NCI-H446 treated with DMSO at 0.1 percent for 48 hours (cell line): ENCODE results near the gene ZDHHC12.
"Not testable (repeated sequence)": the region's sequence is repeated elsewhere in the genome, so short reads cannot be mapped to it uniquely, and the experiment has no call there.

Experiments used
- DNase-seq: peaks from one replicate; lab custom pipeline; 2025; lab: John Stamatoyannopoulos, UW

ZDHHC12 gene

DNA sequence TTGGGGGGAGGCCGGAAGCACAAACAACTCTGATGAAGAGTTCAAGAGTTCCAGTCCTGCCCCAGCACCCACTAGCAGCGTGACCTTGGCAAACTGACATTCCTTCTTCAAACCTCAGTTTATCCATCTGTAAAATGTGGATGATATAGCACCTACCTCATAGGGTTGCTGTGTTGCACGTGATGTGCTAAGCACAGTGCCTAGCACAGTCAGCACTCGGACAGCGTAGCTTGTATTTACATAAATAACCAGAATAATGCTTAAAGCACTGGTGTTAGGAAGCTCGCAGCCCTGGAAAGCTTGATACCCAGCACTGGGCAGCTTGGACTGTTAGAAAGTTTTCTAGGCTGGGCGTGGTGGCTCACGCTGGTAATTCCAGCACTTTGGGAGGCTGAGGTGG lies 16.5 kb downstream of the ZDHHC12 start:
- DNase-seq = no peak

DNA sequence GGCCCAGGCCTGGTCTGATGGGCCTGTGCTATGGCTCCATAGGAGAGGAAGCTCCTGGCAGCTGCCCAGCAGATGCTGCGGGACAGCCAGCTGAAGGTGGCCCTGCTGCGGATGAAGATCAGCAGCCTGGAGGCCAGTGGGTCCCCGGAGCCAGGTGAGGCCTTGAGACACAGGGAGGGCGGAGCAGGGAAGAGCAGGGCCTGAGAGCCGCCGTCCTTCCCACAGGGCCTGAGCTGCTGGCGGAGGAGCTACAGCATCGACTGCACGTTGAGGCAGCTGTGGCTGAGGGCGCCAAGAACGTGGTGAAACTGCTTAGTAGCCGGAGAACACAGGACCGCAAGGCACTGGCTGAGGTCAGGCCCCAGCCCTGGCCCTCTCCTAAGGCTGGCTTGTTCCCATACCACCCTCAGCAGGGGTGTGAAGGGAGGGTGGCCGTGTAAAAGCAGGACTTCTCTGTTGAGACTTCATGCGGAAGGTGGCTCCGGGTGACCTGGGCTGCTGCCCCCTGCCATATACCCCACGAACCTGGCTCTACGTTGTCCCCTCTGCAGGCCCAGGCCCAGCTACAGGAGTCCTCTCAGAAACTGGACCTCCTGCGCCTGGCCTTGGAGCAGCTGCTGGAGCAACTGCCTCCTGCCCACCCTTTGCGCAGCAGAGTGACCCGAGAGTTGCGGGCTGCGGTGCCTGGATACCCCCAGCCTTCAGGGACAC lies 17.1 kb downstream of the ZDHHC12 start:
- DNase-seq = no peak

DNA sequence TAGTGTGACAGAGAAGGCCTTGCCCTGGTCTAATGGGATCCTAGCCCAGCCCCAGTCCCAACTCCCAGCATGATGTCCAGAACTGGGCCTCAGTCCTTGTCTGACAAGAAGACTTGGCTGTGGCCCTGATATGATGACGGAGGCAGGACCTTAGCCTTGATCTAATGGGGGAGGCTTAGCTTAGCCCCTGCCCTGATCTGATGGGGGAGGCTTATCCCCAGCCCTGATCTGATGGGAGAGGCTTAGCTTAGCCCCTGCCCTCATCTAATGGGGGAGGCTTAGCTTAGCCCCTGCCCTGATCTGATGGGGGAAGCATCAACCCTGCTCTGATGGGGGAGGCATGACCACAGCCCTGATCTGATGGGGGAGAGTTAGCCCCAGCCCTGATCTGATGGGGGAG lies 17.9 kb downstream of the ZDHHC12 start:
- DNase-seq = no peak

DNA sequence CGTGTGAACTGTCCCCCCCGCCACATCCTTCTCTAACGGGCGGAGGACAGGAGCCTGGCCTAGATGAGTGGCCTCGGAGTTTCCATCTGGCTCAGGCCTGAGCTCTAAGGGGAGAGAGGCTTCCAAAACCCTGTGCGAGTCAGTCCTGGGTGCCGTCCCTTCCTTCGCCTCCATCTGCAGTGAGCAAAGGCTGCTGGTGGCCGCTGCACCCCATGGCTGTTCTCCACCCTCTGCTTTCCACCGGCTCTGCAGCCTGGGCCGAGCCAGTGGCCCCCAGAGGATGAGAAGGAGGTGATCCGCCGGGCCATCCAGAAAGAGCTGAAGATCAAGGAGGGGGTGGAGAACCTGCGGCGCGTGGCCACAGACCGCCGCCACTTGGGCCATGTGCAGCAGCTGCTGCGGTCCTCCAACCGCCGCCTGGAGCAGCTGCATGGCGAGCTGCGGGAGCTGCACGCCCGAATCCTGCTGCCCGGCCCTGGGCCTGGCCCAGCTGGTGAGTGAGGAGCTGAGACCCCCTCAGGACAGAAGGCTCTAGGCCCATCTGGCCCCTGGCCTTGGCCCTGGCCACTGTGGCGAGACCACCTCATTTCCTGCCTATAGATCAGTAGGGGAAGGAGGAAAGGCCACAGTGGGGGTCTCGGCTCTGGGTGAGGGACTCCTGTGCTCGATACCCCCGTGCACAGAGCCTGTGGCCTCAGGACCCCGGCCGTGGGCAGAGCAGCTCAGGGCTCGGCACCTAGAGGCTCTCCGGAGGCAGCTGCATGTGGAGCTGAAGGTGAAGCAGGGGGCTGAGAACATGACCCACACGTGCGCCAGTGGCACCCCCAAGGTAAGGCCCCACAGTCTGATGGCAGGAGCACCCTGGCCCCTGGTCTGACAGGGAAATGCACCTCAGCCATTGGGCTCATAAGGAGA lies 18.6 kb downstream of the ZDHHC12 start:
- no peak for DNase-seq

DNA sequence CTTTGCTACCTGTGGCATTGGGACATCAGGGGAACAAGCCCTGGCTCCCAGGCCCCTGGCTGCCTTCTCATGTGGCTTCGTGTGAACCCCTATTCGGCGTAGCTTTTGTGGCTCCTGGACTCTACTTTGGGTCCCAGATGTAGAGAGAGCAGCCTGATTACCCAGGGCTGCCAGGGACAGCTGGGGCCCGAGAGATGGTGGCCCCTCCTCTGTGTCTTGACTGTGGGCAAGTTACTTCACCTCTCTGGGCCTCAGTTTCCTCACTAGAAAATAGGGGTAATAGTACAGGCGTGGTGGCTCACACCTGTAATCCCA lies 19.6 kb downstream of the ZDHHC12 start:
- no peak for DNase-seq

DNA sequence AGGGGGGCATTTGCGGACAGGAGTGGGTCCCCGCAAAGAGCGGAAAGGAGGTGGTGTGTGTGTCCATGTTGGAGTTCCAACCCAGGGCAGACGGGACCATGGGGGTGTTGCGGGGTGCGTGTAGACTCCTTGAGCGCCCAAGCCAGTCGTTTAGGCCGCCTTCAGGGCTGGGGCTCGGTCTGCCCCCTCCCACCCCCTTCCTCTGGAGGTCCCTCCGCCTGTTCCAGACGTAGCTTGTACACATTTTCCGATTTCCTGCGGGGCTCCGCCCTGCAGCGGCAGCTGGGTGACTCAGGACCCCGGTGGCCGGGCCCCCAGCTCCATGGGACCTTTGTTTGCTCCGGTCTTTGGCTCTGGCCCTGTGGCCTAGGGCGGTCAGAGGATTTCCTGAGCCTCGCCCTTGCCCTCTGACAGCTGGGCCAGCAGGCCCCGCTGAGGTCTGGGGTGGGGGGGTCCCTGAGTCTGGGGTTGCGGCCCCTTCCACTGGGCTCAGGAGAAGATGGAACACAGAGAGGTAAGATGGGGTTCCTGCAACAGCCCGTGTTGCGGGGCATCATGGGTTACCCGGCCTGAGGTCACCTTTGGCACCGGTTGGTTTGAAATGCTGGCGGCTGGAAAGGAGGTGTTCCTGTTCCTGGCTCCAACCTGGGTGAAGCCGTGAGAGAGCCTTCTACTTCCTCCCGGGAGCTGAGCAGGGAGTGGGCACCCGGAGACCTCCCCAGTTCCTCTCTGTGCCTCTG lies 20.1 kb downstream of the ZDHHC12 start:
- no peak for DNase-seq

DNA sequence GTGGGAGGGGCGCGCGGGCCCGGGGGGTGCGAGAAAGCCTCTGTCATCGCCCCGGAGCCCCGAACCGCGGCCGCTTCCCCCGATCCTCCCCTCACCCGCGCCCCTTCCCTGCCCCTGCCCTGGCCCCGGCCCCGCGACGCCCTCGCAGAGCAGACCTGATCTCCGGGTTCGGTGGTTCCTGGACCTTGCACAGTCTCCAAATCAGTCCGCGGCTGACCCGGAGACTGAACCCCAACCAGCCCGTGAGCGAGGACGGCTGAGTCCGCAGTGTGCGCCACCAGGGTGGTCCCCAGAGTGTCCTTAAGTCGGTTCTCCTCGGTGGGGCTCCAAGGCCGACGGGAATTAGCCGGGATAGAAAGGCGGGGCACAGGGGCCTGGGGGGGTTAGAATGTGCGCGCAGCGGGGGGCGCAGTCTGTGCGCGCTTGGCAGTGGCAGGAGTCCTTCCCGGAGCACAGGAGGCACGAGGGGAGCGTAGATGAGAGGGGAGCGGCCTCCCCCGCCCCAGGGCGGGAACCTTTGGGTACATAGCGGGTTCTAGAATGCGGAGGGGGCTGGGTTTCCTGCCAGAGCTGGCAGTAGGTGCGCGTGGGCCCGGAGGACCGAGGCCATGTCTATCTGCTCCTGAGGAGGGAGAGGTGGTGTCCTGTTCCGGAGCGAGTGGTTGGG lies 20.8 kb downstream of the ZDHHC12 start:
- DNase-seq = no peak

DNA sequence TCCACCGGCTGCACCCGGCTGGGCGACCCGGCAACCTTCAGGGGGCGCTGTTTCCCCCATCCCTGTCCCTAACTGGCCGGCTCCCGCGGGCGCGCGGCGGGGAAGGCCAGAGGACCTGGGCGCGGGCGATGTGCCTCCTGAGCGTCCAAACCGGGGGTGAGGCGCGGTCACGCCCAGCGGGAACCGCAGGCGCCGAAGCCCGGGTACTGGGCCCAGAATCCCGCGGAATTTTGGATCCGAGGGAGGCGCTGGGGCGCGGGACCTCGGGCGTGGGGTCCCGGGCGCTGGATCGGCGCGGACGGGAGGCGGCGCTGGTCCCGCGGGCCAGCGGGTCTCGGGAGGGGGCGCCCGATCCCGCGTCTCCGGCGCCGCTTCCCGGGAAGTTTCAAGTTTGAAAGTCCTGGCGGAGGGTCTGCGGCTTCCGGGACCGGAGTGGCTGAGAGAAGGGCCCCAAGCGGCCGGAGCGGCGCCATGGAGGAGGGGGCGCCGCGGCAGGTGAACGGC lies 21.4 kb downstream of the ZDHHC12 start, which contains the start of gene PKN3:
Gene PKN3, plus strand, starts transcription at position 59 of the 504 bp plus-strand sequence. Its CDS starts 413 bp downstream, at position 472.
- DNase-seq = peak; percentile 30

DNA sequence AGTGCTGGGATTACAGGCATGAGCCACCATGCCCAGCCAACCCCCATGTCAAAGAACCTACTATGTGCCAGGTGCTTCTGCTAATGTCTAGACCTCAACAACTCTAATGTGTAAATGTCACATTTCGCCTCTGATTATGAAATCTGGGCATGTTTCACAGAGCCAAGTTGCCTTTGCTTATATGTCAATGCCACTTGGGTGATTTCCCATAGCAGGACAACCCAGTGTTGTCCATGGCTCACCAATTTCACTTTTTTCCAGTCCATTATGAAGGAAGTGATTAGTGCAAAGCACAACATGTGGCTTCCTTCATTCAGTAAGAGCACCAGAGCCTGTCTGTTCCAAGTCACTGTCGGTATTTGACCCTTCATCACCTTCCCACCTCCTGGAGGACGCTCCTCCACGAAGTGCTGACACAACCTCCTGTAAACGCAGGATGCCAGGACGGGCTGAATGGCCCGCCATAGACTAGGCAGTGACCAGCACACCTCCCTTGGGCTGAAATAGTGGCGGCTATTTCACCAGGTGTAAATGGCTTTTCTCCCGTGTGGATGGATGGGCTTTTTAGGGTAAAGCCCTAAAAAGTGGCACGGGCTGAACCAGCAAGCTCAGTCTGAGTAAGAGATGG lies 22.6 kb downstream of the ZDHHC12 start:
- DNase-seq = no peak

DNA sequence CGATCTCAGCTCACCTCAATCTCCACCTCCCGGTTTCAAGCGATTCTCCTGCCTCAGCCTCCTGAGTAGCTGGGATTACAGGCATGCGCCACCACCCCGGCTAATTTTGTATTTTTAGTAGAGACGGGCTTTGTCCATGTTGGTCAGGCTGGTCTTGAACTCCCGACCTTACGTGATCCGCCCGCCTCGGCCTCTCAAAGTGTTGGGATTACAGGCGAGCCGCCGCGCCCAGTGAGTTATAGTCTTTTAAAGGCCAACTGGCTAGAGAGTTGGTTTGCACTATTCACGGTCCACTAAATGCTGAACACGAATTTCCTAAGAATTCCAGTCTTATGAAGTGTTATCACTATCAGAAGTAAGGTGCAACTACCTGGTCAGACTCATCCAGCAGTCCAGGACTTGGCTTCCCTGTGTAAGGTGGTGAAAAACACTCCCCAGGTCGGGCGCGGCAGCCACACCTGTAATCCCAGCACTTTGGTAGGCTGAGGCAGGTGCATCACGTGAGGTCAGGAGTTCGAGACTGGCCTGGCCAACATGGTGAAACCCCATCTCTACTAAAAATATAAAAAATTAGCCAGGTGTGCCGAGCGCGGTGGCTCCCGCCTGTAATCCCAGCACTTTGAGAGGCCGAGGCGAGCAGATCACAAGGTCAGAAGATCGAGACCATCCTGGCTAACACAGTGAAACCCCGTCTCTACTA lies 24.7 kb downstream of the ZDHHC12 start:
- DNase-seq = not testable (repeated sequence)

DNA sequence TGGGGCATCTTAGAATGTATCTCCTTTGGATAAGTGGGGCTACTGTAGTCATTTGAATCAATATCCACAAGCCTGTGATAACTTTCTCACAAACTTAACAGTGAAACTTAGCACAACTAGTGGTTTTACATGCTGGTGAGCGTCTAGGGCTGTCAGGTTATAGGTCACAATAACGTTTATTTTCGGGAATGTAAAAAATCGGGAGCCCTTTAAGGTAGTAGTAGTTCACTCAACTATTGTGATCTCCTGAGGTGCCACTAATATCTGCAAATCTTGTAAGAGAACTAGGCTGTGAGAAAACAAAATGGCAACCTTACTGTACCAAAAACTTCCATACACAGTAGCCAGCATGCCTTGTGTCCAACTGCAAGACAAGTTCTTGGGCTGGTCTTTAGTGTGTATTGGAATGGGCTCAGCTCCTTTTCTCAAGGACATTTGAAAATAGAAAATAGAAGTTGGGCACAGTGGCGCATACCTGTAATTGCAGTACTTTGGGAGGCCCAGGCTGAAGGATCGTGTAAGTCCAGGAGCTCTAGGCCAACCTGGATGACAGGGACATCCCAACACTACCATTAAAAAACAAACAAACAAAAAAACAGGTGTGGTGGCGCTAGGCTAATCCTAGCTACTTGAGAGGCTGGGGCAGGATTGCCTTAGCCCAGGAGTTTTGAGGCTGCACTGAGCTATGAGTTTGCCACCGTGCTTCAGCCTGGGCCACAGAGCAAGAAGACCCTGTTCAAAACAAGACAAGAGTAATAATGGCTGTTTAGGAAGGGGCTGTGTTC lies 26.8 kb downstream of the ZDHHC12 start:
- no peak for DNase-seq

DNA sequence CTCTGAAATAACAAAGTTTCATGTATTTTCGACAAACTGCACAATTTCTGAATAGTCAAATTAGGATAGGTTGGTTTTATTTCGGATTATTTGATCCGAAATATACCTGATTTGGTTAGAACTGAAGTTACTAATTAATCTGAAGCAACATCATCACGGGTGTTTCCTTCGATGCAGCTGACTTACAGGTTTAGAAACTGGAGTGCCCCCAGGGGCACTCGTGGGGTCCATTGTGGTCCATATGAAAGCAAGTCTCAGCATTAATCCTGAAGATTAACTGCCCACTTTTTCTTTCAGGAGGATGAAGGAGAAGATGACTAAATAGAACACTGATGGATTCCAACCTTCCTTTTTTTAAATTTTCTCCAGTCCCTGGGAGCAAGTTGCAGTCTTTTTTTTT lies 29.6 kb downstream of the ZDHHC12 start:
- no peak for DNase-seq

DNA sequence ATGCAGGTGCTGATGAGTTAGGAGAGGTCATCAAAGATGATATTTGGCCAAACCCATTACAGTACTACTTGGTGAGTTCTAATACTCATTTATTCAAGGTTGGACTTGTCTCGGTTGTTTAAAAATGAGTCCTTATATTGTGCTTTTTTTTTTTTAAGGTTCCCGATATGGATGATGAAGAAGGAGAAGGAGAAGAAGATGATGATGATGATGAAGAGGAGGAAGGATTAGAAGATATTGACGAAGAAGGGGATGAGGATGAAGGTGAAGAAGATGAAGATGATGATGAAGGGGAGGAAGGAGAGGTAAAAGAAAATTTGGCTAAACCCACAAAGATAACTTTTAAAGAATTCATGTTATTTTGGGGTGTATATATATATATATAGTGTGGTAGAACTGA lies 30.2 kb downstream of the ZDHHC12 start:
- DNase-seq = not testable (repeated sequence)

DNA sequence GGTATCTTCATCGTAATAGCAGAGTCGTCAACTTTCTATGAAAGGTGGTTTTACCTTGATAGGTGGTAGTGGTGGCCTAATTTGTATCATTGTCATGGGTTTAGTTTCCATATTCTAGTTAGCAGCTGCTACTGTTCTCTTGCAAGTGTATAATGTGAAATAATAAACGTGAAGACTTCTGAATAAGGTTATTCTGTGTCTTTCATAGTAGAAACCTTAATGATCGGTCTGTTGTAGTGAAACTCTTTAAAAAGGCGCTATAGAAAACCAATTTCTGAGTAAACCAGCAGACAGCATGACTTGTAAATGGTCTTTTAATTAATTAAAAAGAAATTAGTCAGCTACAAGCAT lies 33.3 kb downstream of the ZDHHC12 start:
- DNase-seq = no peak

DNA sequence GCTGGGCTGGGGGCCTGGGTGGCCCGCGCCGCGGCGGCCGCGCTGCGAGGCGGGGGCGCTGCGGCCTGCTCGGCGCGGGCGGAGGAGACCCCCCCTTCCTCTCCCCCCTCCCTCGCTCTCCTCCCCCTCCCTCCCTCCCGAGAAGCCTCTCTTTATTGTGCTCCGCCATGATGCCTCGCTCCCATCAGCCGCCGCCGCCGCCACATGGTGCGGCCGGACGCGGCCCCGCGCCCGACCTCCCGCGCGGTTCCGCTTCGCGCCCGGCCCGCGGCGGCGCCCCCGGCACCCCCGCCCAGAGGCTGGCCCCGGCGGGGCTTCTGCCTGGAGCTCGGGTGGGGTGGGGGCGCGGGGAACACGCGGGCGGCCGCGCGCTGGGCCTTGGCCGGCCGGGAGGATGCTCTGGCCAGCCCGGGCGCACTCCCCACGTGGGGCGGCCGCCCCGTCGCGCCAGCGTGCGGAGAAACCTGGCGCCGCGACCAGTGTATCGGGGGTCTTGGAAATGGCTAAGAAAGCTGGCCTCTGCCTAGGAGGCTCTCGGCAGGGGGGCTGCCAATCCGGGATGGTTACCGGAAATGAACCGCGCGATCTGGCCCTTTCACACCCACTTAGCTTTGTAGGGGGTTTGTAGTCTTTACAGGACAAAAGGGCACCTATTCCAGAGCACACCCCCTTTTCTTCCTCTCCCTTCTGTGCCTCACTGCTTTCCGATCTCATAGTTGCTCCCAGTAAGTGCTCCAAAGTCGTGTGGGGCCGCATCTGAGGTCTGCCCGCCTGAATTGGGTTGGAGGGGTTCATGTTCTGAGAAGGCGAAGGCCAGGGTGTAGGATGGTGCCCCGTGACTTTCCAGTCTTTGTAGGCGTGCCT lies 33.9 kb downstream of the ZDHHC12 start:
- DNase-seq = no peak

DNA sequence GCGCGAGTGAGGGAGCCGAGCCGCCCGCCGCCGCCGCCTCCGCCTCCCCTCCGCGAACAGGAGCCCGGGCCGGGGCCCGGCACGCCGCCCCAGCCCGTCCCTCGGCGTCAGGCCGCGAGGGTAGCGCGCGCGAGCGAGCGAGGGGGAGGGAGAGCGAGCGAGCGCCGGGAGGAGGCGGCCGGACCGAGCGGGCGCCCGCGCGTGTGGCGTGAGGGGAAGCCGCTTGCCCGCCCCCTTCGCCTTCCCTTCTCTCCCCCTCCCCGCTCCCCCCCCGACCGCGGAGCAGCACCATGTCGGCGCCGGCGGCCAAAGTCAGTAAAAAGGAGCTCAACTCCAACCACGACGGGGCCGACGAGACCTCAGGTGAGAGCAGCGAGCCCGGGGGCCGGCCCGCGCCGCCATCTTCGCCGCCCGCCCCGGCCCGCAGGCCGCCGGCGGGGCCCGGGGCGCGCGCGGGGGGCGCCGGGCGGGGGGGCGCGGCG lies 34.6 kb downstream of the ZDHHC12 start:
- no peak for DNase-seq

DNA sequence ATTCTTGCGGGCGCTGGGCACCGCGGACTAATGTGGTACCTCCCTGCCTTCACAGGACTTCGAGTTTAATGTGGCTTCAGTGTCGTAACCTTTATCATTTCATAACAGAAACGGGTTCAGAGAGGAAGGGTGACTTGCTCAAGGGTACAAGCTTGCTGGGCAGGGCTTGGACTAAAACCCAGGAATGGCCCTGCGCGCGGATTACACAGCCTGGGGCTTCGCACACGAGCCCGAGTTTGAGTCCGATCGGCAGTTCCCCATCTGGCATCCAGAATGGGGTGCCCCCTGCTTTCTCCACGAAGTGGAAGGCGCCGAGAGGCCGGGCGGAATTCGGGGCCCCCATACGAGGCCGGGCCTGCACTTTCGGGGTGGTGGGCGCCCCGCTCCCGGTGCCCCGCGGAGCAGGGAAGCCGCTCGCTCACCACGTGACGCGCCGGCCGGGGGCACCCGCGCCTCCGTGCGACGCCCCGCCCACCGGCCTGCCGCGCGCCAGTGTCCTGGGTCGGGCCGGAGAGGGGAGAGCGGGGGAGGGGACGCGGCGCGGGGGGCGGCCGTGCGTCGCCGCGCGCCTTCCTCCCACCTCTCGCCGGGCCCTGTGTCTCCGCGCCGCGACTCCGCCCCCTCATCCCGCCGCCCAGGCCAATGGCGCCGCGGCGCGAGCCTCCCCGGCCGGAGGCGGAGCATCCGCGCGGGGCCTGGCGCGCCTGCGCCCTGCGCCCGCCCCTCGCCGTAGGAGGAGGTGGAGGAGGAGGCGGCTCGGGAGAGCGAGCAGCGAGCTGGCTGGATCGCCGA lies 35.2 kb downstream of the ZDHHC12 start, which contains the start of gene SET:
Gene SET, plus strand, starts transcription at position 722 of the 792 bp plus-strand sequence. CDS start 361 bp downstream, outside the sequence.
- peak; percentile 73 for DNase-seq

DNA sequence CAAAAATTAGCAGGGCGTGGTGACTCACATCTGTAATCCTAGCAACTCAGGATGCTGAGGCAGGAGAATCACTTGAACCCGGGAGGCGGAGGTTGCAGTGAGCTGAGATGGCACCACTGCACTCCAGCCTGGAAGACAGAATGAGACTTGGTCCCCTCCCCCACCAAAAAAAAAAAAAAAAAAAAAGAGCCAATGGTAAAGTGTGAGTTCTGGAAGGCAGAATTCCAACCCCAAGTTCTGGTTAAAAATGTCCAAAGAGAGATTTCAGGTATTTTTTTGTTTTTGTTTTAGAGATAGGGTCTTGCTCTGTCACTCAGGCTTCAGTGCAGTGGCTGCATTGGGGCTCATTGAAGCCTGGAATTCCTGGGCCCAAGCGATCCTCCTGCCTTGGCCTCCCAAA lies 36.5 kb downstream of the ZDHHC12 start:
- DNase-seq = no peak
